HepG2 (cell line): Measurements from ENCODE around the gene UGT2A3. TPM values are rescaled to one million over a fixed set of nuclear protein-coding genes. Genes with fewer than 3 reads are reported as not detected.

Experiments
- ELF3 ChIP-seq: IDR thresholded peaks from 2 replicates; pipeline ENCODE4 v1.6.1; 2016; ENCODE audit warnings: missing genetic modification reagents, missing compliant biosample characterization
- GZF1 ChIP-seq: sonication (generic); formaldehyde crosslinking; IDR thresholded peaks from 2 replicates; pipeline ENCODE4 v1.5.1; 2020; ENCODE audit warnings: mild to moderate bottlenecking, missing genetic modification reagents
- HBP1 ChIP-seq: IDR thresholded peaks from 2 replicates; pipeline ENCODE4 v1.6.1; 2016; ENCODE audit warnings: low read depth, control low read depth
- HDAC2 ChIP-seq: sonication (generic); formaldehyde crosslinking; IDR thresholded peaks from 2 replicates; pipeline ENCODE4 v1.4.0; 2020; ENCODE audit warnings: missing genetic modification reagents
- HNF4G ChIP-seq, 2 experiments: sonication (generic) in 1 of 2; formaldehyde crosslinking in 1 of 2; IDR thresholded peaks; 2 replicates each; pipeline versions ENCODE4 v1.4.0 to v1.6.1; 2011 to 2020; ENCODE audit warnings: borderline replicate concordance in 2 of 2, low read depth in 2 of 2, mild to moderate bottlenecking in 2 of 2, low read length in 1 of 2, missing genetic modification reagents in 1 of 2, moderate library complexity in 1 of 2
- HOXA9 ChIP-seq: sonication (generic); formaldehyde crosslinking; IDR thresholded peaks from 2 replicates; pipeline ENCODE4 v1.8.1; 2022; ENCODE audit warnings: missing genetic modification reagents, mild to moderate bottlenecking, moderate library complexity, borderline replicate concordance
- MTERF4 ChIP-seq: sonication (generic); formaldehyde crosslinking; IDR thresholded peaks from 2 replicates; pipeline ENCODE4 v1.8.0; 2023; ENCODE audit warnings: mild to moderate bottlenecking, missing genetic modification reagents
- NCOR1 ChIP-seq: fragments of 200-600 bp; sonication (generic); IDR thresholded peaks from 2 replicates; pipeline ENCODE4 v1.7.0; 2017; ENCODE audit warnings: antibody characterized with exemption, low read length, borderline replicate concordance
- NFATC3 ChIP-seq: sonication (generic); formaldehyde crosslinking; IDR thresholded peaks from 2 replicates; pipeline ENCODE4 v1.5.1; 2020; ENCODE audit warnings: mild to moderate bottlenecking, missing genetic modification reagents
- NFE2 ChIP-seq: sonication (generic); formaldehyde crosslinking; IDR thresholded peaks from 2 replicates; pipeline ENCODE4 v1.4.0; 2020; ENCODE audit warnings: missing genetic modification reagents
- NR2F1 ChIP-seq, 2 experiments: fragments of 450-650 bp in 1 of 2; formaldehyde crosslinking in 1 of 2; IDR thresholded peaks; 2 replicates each; pipeline versions ENCODE4 v1.5.0 to v1.6.1; 2016 to 2020; ENCODE audit warnings: mild to moderate bottlenecking in 1 of 2, missing compliant biosample characterization in 1 of 2, missing genetic modification reagents in 1 of 2, moderate library complexity in 1 of 2
- POGZ ChIP-seq: sonication (generic); formaldehyde crosslinking; IDR thresholded peaks from 2 replicates; pipeline ENCODE4 v1.4.0; 2020; ENCODE audit warnings: mild to moderate bottlenecking, missing genetic modification reagents
- RARA ChIP-seq: IDR thresholded peaks from 2 replicates; pipeline ENCODE4 v1.6.1; 2016; ENCODE audit warnings: missing genetic modification reagents, missing compliant biosample characterization
- SMAD3 ChIP-seq: sonication (generic); formaldehyde crosslinking; IDR thresholded peaks from 2 replicates; pipeline ENCODE4 v1.4.0; 2020; ENCODE audit warnings: missing genetic modification reagents
- SNAPC2 ChIP-seq: sonication (generic); formaldehyde crosslinking; IDR thresholded peaks from 2 replicates; pipeline ENCODE4 v1.8.1; 2022; ENCODE audit warnings: mild to moderate bottlenecking, missing genetic modification reagents
- SNAPC5 ChIP-seq: sonication (generic); formaldehyde crosslinking; IDR thresholded peaks from 2 replicates; pipeline ENCODE4 v1.8.1; 2023; ENCODE audit warnings: mild to moderate bottlenecking, missing genetic modification reagents, borderline replicate concordance
- TFAP4 ChIP-seq: sonication (generic); IDR thresholded peaks from 2 replicates; pipeline ENCODE4 v1.6.1; 2016; ENCODE audit warnings: low read depth, borderline replicate concordance
- THAP11 ChIP-seq: IDR thresholded peaks from 2 replicates; pipeline ENCODE4 v1.6.1; 2016; ENCODE audit warnings: missing biosample characterization, missing genetic modification reagents
- U2AF1 ChIP-seq: fragments of 200-400 bp; formaldehyde crosslinking; optimal IDR thresholded peaks from 2 replicates; pipeline ENCODE3; 2017; ENCODE audit warnings: mild to moderate bottlenecking, low read depth, low read length
- U2AF2 ChIP-seq: fragments of 200-400 bp; formaldehyde crosslinking; IDR thresholded peaks from 2 replicates; pipeline ENCODE4 v1.6.1; 2017; ENCODE audit warnings: low read depth, mild to moderate bottlenecking, low read length
- WIZ ChIP-seq: sonication (generic); formaldehyde crosslinking; IDR thresholded peaks from 2 replicates; pipeline ENCODE4 v1.5.1; 2020; ENCODE audit warnings: mild to moderate bottlenecking, missing genetic modification reagents
- ZFX ChIP-seq: sonication (generic); formaldehyde crosslinking; IDR thresholded peaks from 2 replicates; pipeline ENCODE4 v1.4.0; 2020; ENCODE audit warnings: mild to moderate bottlenecking, low read depth, missing genetic modification reagents, moderate library complexity
- ZKSCAN8 ChIP-seq: IDR thresholded peaks from 2 replicates; pipeline ENCODE4 v1.6.1; 2016; ENCODE audit warnings: borderline replicate concordance, missing genetic modification reagents, missing compliant biosample characterization
- ZNF75D ChIP-seq: sonication (generic); formaldehyde crosslinking; IDR thresholded peaks from 2 replicates; pipeline ENCODE4 v1.8.1; 2023; ENCODE audit warnings: missing genetic modification reagents, mild to moderate bottlenecking, borderline replicate concordance
- ZNF83 ChIP-seq: sonication (generic); formaldehyde crosslinking; IDR thresholded peaks from 2 replicates; pipeline ENCODE4 v1.4.0; 2020; ENCODE audit warnings: missing genetic modification reagents, mild to moderate bottlenecking, borderline replicate concordance
- ZSCAN21 ChIP-seq: sonication (generic); formaldehyde crosslinking; IDR thresholded peaks from 2 replicates; pipeline ENCODE4 v1.8.0; 2022; ENCODE audit warnings: mild to moderate bottlenecking, missing genetic modification reagents, moderate library complexity, borderline replicate concordance
- polyA plus RNA-seq, 8 experiments: library from polyadenylated mRNA; depleted of rRNA in 3 of 8; stranded (reverse) in 7 of 8; unstranded in 1 of 8; fragments of >200 nt; fragmentation: Illumina TruSeq in 4 of 8; extraction: Trizol in 4 of 8; gene quantifications; 2 replicates each; pipeline versions ENCODE4 v1.2.1 to v1.2.3, GENCODE V29; 2011 to 2016; ENCODE audit warnings: low read depth in 4 of 8, missing spikeins in 1 of 8, mixed read lengths in 1 of 8; ENCODE audit not compliant: insufficient read depth in 1 of 8
- total RNA-seq, 5 experiments: library from RNA; depleted of rRNA; stranded (reverse); fragments of >200 nt; fragmentation: Illumina TruSeq; extraction: Trizol; gene quantifications; 2 replicates each; pipeline ENCODE4 v1.2.3, GENCODE V29; 2016; ENCODE audit warnings: low read depth in 1 of 5
- TF ChIP-seq, protein P1 (sequence below): sonication (generic); formaldehyde crosslinking; IDR thresholded peaks from 2 replicates; pipeline ENCODE4 v1.4.0; 2020; ENCODE audit warnings: mild to moderate bottlenecking, missing genetic modification reagents

Gene UGT2A3
- total and polyA plus RNA-seq, 2 of the 13 experiments (the other 11 are each of a cell fraction or from before 2014, with no cell fraction given), result 61.3 to 97.2 TPM

DNA sequence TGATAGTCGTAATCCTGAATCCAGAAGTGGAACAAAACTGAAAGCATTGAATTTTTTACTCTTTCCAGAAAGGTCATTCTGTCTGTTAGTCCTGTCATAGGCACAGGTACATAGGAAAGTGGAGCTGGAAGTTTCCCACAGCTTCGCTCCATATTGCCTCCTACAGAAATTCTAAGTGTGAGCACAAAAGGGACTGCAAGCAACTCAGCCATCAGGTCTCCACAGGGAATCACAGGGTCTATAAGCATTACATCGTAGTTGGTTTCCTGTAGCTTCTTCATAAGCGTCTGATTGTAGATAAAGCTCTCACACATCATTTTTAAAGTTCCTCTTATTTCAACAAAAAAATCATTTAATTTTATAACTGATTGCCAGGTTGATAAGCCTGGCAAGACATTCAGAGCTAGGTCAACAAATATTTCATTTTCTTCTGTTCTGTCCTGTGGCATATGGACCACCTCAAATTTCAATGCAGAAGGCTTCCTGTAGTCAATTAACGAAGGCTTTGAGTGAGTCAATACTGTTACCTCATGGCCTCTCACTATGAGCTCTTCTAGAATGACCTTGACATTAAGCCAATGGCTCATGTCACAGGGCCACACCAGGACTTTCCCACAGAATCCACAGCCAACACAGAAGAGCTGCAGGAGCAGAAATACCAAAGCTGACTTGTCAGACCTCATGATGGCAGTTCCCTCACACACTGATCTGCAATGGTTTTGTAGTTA lies at the start of gene UGT2A3 (continued):
- no peak for TF ChIP-seq U2AF2
- peak; percentile 50; the same call in 1 of the 2 replicates for TF ChIP-seq TFAP4
- TF ChIP-seq HOXA9 (CRISPR knock-in tag), result peak; percentile 26; the same call in 1 of the 2 replicates
- TF ChIP-seq, protein P1, sequence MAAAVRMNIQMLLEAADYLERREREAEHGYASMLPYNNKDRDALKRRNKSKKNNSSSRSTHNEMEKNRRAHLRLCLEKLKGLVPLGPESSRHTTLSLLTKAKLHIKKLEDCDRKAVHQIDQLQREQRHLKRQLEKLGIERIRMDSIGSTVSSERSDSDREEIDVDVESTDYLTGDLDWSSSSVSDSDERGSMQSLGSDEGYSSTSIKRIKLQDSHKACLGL (CRISPR knock-in tag), result no peak
- TF ChIP-seq SNAPC5 (CRISPR knock-in tag), result no peak
- TF ChIP-seq SNAPC2, result no peak
- peak; percentile 26; the same call in 1 of the 2 replicates for TF ChIP-seq ZSCAN21
- no peak; the same call in 1 of the 2 replicates for TF ChIP-seq ZKSCAN8
- peak; percentile 63 for TF ChIP-seq ZFX (CRISPR knock-in tag)
- no peak for TF ChIP-seq ZNF75D
- TF ChIP-seq NR2F1 (CRISPR knock-in tag; IDR thresholded peaks at IDR 0.05), result peak; percentile 68 to 76; a peak in 3 of 4 replicates
- peak; percentile 97 for TF ChIP-seq POGZ (CRISPR knock-in tag)
- TF ChIP-seq ELF3, result peak; percentile 79
- TF ChIP-seq GZF1 (CRISPR knock-in tag), result no peak
- TF ChIP-seq NFATC3, result no peak
- peak; percentile 89; the same call in 1 of the 2 replicates for TF ChIP-seq SMAD3 (CRISPR knock-in tag)
- TF ChIP-seq NFE2 (CRISPR knock-in tag), result no peak
- TF ChIP-seq RARA, result peak; percentile 98
- TF ChIP-seq THAP11, result peak; percentile 69
- TF ChIP-seq MTERF4, result no peak
- TF ChIP-seq NCOR1, result peak; percentile 60; the same call in 1 of the 2 replicates
- peak; percentile 94 for TF ChIP-seq HDAC2 (CRISPR knock-in tag)
- TF ChIP-seq HNF4G (IDR thresholded peaks at IDR 0.05; ENCODE audit: borderline replicate concordance, low read depth, low read length), result peak; percentile 6; the same call in 1 of the 2 replicates
- no peak for TF ChIP-seq HNF4G (CRISPR knock-in tag; IDR thresholded peaks at IDR 0.05; ENCODE audit: borderline replicate concordance, low read depth)
- TF ChIP-seq U2AF1, result no peak
- TF ChIP-seq HBP1 (CRISPR knock-in tag), result peak; percentile 79; the same call in 1 of the 2 replicates
- TF ChIP-seq WIZ (CRISPR knock-in tag), result no peak
- no peak for TF ChIP-seq ZNF83 (CRISPR knock-in tag)
